Prostate gland (tissue), 2 donors: Measurements from ENCODE around the gene TNIP3.

Experiments used
- CTCF ChIP-seq, 4 experiments: fragments of 200-600 bp in 2 of 4; fragments of 450-650 bp in 2 of 4; sonication (generic) in 2 of 4; IDR thresholded peaks; 1 replicate in 3 of 4; 2 replicates in 1 of 4; pipeline ENCODE4 v1.5.1; 2016 to 2019; ENCODE audit warnings: antibody characterized with exemption in 4 of 4, mild to moderate bottlenecking in 2 of 4, moderate library complexity in 2 of 4
- POLR2AphosphoS5 ChIP-seq: sonication (generic); formaldehyde crosslinking; IDR thresholded peaks from one replicate; pipeline ENCODE4 v1.6.1; 2017; ENCODE audit warnings: antibody characterized with exemption

GRCh38 chr4:121150003-121150402 lies 14.1 kb downstream of the TNIP3 start:
- no peak for TF ChIP-seq CTCF (IDR thresholded peaks at IDR 0.05)
- TF ChIP-seq POLR2AphosphoS5 = no peak
